ENCODE data around the gene SEMA3B.
A peak's percentile ranks its signal among the peaks of the same experiment; 100 is the strongest.
"Not testable (repeated sequence)": the region's sequence is repeated elsewhere in the genome, so short reads cannot be mapped to it uniquely, and the experiment has no call there.

The SEMA3B gene

GRCh38 chr3:50274371-50275104, 5.6 kb downstream of the SEMA3B start:
- no peak for FAIRE-seq

GRCh38 chr3:50275141-50275995, 6.4 kb downstream of the SEMA3B start:
- no peak for FAIRE-seq

GRCh38 chr3:50275996-50276761, 7.2 kb downstream of the SEMA3B start:
- FAIRE-seq: no peak

GRCh38 chr3:50276762-50277101, 7.8 kb downstream of the SEMA3B start:
- no peak for FAIRE-seq

- no peak for FAIRE-seq
Observed at GRCh38 chr3:50278123-50278879, 9.4 kb downstream of the SEMA3B start.

GRCh38 chr3:50278880-50279224, 9.9 kb downstream of the SEMA3B start, which contains the start of gene LSMEM2:
LSMEM2 (plus strand) TSS chr3:50279087; CDS start chr3:50279114, 27 bp downstream.
- FAIRE-seq: no peak

- no peak for FAIRE-seq
Observed at GRCh38 chr3:50279255-50280016, 10.5 kb downstream of the SEMA3B start.

- FAIRE-seq: not testable (repeated sequence)
Observed at GRCh38 chr3:50284121-50284520, 15.2 kb downstream of the SEMA3B start.

GRCh38 chr3:50286322-50287227, 17.6 kb downstream of the SEMA3B start:
- FAIRE-seq: no peak

- FAIRE-seq: no peak
Observed at GRCh38 chr3:50287262-50287661, 18.3 kb downstream of the SEMA3B start.

GRCh38 chr3:50288387-50289007, 19.6 kb downstream of the SEMA3B start:
- no peak for FAIRE-seq

- no peak for FAIRE-seq
Observed at GRCh38 chr3:50289130-50289529, 20.2 kb downstream of the SEMA3B start.

- FAIRE-seq: no peak
Observed at GRCh38 chr3:50290161-50290641, 21.3 kb downstream of the SEMA3B start.

- FAIRE-seq: peak; percentile 84
Observed at GRCh38 chr3:50292159-50293078, 23.5 kb downstream of the SEMA3B start, which contains the start of gene IFRD2. IFRD2 (minus strand) TSS chr3:50292429; CDS start chr3:50292274, 155 bp downstream.

GRCh38 chr3:50293079-50293801, 24.3 kb downstream of the SEMA3B start:
- FAIRE-seq: no peak

GRCh38 chr3:50294089-50294488, 25.1 kb downstream of the SEMA3B start:
- no peak for FAIRE-seq

GRCh38 chr3:50294492-50295403, 25.8 kb downstream of the SEMA3B start:
- no peak for FAIRE-seq

Measured in islet of Langerhans (tissue), 1 donor.